Spleen (tissue), 11 donors: ENCODE data around the gene MKRN1. TPM values are rescaled to one million over a fixed set of nuclear protein-coding genes. Genes with fewer than 3 reads are reported as not detected.
A peak's percentile ranks its signal among the peaks of the same experiment; 100 is the strongest.

Experiments
- DNase-seq: peaks from one replicate; pipeline ENCODE4 v3.0.0-alpha.2; 2020
- H3K27ac ChIP-seq, 8 donors: fragments of 200-600 bp; sonication (generic) in 7 of 8; 1 replicate in 4 of 8; 2 replicates in 4 of 8; pipeline versions ENCODE4 v1.5.0 to v1.8.0; 2016 to 2021; ENCODE audit warnings: inconsistent platforms in 4 of 8, mild to moderate bottlenecking in 4 of 8, moderate library complexity in 1 of 8
- H3K27me3 ChIP-seq, 7 donors: fragments of 200-600 bp; sonication (generic) in 6 of 7; replicated peaks in 1 of 7; 1 replicate in 4 of 7; 2 replicates in 3 of 7; pipeline versions ENCODE4 v1.5.0 to v1.8.0; 2016 to 2021; ENCODE audit warnings: inconsistent platforms in 3 of 7, mild to moderate bottlenecking in 1 of 7
- H3K36me3 ChIP-seq, 6 donors: fragments of 200-600 bp; sonication (generic) in 5 of 6; 1 replicate in 4 of 6; 2 replicates in 2 of 6; pipeline versions ENCODE4 v1.5.0 to v1.8.0; 2016 to 2021; ENCODE audit warnings: inconsistent platforms in 2 of 6
- H3K4me1 ChIP-seq, 6 donors: fragments of 200-600 bp; sonication (generic) in 5 of 6; 1 replicate in 3 of 6; 2 replicates in 3 of 6; pipeline versions ENCODE4 v1.5.0 to v1.8.0; 2016 to 2021; ENCODE audit warnings: inconsistent platforms in 3 of 6
- H3K4me3 ChIP-seq, 8 donors: fragments of 200-600 bp; sonication (generic) in 7 of 8; 1 replicate in 4 of 8; 2 replicates in 4 of 8; pipeline versions ENCODE4 v1.5.0 to v1.8.0; 2016 to 2021; ENCODE audit warnings: inconsistent platforms in 4 of 8, mild to moderate bottlenecking in 4 of 8, moderate library complexity in 2 of 8
- H3K9me3 ChIP-seq, 8 donors: fragments of 200-600 bp; sonication (generic) in 7 of 8; 1 replicate in 4 of 8; 2 replicates in 4 of 8; pipeline versions ENCODE4 v1.5.0 to v1.8.0; 2016 to 2021; ENCODE audit warnings: inconsistent platforms in 4 of 8
- POLR2A ChIP-seq, 3 donors: fragments of 450-650 bp; IDR thresholded peaks; one replicate each; pipeline ENCODE4 v1.5.1; 2017; ENCODE audit warnings: antibody characterized with exemption in 3 of 3, mild to moderate bottlenecking in 1 of 3
- POLR2AphosphoS5 ChIP-seq, 3 donors: sonication (generic); formaldehyde crosslinking; IDR thresholded peaks; one replicate each; pipeline ENCODE4 v1.5.1; 2017; ENCODE audit warnings: antibody characterized with exemption in 3 of 3
- WGBS, 5 donors: extraction: QIAGEN DNeasy Blood & Tissue Kit in 3 of 5; methylation state at CpG; one replicate each; pipeline versions ENCODE4 v1.1.5 to v1.1.7; 2013 to 2018; 5-methylcytosine and 5-hydroxymethylcytosine counted together
- intact Hi-C: fragments of 100-400 bp; cut with DNase I; formaldehyde crosslinking; loops from one replicate; pipeline ENCODE4 v1.15.0; 2023; ENCODE audit warnings: low total_unique reads
- polyA plus RNA-seq, 3 donors: library from polyadenylated mRNA; stranded (reverse); fragments of 200-250 nt; gene quantifications; one replicate each; pipeline ENCODE4 v1.2.1, GENCODE V29; 2013
- total RNA-seq, 7 donors: library from RNA; depleted of rRNA in 3 of 7; stranded (reverse); fragments of >200 nt in 3 of 7; fragmentation: NEBNext Ultra II Directional in 4 of 7; extraction: Animal tissue kit (Norgen Biotek cat#: 25700) in 4 of 7; gene quantifications; one replicate each; pipeline versions ENCODE4 v1.1.0 to v1.2.1, GENCODE V29; 2016 to 2021
- TF ChIP-seq, protein P1 (sequence below), 11 experiments: fragments of 200-600 bp in 7 of 11; fragments of 450-650 bp in 4 of 11; sonication (generic) in 4 of 11; IDR thresholded peaks in 8 of 11; conservative IDR thresholded peaks in 3 of 11; 1 replicate in 7 of 11; 2 replicates in 4 of 11; pipeline versions ENCODE4 v1.4.0 to v1.8.0; 2016 to 2021; ENCODE audit warnings: antibody characterized with exemption in 11 of 11, inconsistent platforms in 4 of 11, mild to moderate bottlenecking in 1 of 11
- donor health status: healthy with polysubstance abuse.
- donor health status: DM: no; HTN: no; CAD: no; lungs with moderate emphysema.
- donor health status: DM: no; HTN: no; CAD: no.
- donor health status: Bipolar disorder and iron deficiency.
- donor health status: healthy.
- donor health status: DM: no; HTN: no; CAD: no.
- donor health status: DM: yes; HTN: yes; CAD: no.

The MKRN1 gene
- total and polyA plus RNA-seq, 10 donors: 41.8 to 179 (median 101) TPM

DNA sequence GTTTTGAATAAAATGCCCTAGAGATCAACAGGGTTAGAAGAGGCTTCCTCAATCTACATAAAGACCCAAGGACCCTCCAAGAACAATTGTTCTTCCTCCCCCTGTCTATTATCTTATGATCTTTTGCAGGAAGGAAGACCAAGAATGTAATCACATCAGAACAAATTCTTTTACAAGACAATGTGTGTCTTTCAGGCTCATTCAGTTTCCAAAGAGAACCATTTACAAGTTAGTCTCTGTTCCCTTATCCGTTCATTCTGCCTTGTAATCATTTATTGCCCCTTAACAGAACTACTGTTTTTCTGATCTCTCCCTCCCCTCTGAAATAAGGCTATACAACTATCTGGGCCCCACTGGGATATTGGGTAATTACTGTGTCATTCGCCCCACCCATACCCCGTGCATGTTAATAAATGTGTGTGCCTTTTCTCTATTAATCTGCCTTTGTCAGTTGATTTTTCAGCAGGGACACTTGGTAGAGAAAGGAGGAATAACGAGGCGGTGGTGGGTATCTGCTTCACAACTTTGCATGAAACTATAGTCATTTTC lies 5.7 kb upstream of the MKRN1 start:
- 67 to 75% (median 70%) methylated on average over 5 of the region's 5 CpGs for WGBS, 5 donors
- Histone ChIP-seq H3K4me3 (no peak overlapping the region), H3K36me3 (no peaks in the 10 kb centered on the region), H3K27ac (peak overlapping the region in 3 of 8 donors; percentile 19 to 37 (median 37)), H3K9me3 (no peaks in the 10 kb centered on the region), H3K27me3 (no peaks in the 10 kb centered on the region), H3K4me1 (peaks cover 0 to 6% (median 0%) of the 10 kb centered on the region in 6 donors)
- intact Hi-C loops: no loop called here
- TF ChIP-seq POLR2AphosphoS5 (IDR thresholded peaks at IDR 0.05) (no peak), POLR2A (IDR thresholded peaks at IDR 0.05) (no peak)
- TF ChIP-seq, protein P1, sequence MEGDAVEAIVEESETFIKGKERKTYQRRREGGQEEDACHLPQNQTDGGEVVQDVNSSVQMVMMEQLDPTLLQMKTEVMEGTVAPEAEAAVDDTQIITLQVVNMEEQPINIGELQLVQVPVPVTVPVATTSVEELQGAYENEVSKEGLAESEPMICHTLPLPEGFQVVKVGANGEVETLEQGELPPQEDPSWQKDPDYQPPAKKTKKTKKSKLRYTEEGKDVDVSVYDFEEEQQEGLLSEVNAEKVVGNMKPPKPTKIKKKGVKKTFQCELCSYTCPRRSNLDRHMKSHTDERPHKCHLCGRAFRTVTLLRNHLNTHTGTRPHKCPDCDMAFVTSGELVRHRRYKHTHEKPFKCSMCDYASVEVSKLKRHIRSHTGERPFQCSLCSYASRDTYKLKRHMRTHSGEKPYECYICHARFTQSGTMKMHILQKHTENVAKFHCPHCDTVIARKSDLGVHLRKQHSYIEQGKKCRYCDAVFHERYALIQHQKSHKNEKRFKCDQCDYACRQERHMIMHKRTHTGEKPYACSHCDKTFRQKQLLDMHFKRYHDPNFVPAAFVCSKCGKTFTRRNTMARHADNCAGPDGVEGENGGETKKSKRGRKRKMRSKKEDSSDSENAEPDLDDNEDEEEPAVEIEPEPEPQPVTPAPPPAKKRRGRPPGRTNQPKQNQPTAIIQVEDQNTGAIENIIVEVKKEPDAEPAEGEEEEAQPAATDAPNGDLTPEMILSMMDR (IDR thresholded peaks at IDR 0.05 in 8 of 11, conservative IDR thresholded peaks at IDR 0.05 in 3 of 11): no peak
- no peak for DNase-seq

DNA sequence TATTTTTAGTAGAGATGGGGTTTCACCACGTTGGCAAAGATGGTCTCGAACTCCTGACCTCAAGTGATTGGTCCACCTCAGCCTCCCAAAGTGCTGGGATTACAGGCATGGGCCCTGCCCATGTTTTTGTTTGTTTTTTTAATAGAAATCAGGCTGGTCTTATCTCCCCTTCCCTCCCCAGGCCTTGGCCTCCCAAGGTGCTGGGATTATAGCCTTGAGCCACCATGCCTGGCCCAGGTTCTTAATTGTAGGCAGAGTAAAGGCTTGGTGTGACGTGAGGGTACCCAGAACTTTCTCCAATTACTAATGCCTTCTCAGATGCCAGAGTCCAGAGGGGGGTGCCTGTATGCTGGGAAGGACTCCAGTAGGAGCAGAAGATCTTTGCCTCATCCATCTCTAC lies 5.2 kb upstream of the MKRN1 start:
- H3K27me3 ChIP-seq: no peaks in the 10 kb centered on the region
- no peak overlapping the region for H3K4me3 ChIP-seq
- H3K36me3 ChIP-seq: no peaks in the 10 kb centered on the region
- no peak for DNase-seq
- peak overlapping the region in 2 of 8 donors; percentile 37 for H3K27ac ChIP-seq
- H3K4me1 ChIP-seq: peaks cover 0 to 10% (median 5%) of the 10 kb centered on the region in 6 donors
- 71 to 98% (median 82%) methylated on average over 3 of the region's 3 CpGs for WGBS, 5 donors
- no peaks in the 10 kb centered on the region for H3K9me3 ChIP-seq
- TF ChIP-seq, protein P1 (IDR thresholded peaks at IDR 0.05 in 8 of 11, conservative IDR thresholded peaks at IDR 0.05 in 3 of 11): no peak
- TF ChIP-seq POLR2AphosphoS5 (IDR thresholded peaks at IDR 0.05): no peak
- TF ChIP-seq POLR2A (IDR thresholded peaks at IDR 0.05): no peak
- intact Hi-C loops: no loop called here

DNA sequence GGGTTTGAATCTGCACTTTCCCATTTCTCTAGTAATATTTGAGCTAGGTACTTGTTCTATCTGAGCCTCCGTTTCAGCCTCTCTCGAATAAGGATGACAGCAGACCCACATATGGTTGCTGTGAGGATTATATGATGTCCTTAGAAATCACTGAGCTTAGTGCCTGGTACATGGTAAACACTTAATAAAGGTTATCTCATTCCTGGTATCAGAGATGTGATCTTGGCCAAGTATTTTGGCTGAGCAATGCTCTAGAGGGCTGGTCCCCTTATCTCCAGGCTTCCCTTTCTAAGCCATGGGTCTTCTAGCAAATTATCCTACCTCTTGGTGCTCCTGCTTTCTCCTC lies 407 bp upstream of the MKRN1 start:
- Histone ChIP-seq H3K4me1 (peaks cover 17 to 42% (median 38%) of the 10 kb centered on the region in 6 donors), H3K4me3 (peak overlapping the region; percentile 91 to 100 (median 98)), H3K27me3 (no peaks in the 10 kb centered on the region), H3K27ac (peak overlapping the region; percentile 92 to 98 (median 94)), H3K9me3 (no peaks in the 10 kb centered on the region), H3K36me3 (no peaks in the 10 kb centered on the region)
- TF ChIP-seq POLR2A (IDR thresholded peaks at IDR 0.05) (no peak), POLR2AphosphoS5 (IDR thresholded peaks at IDR 0.05) (no peak)
- TF ChIP-seq, protein P1 (IDR thresholded peaks at IDR 0.05 in 8 of 11, conservative IDR thresholded peaks at IDR 0.05 in 3 of 11): no peak
- intact Hi-C loops: no loop called here
- no peak for DNase-seq
- WGBS, 5 donors: 0 to 4% (median 1%) methylated on average over 2 of the region's 2 CpGs

DNA sequence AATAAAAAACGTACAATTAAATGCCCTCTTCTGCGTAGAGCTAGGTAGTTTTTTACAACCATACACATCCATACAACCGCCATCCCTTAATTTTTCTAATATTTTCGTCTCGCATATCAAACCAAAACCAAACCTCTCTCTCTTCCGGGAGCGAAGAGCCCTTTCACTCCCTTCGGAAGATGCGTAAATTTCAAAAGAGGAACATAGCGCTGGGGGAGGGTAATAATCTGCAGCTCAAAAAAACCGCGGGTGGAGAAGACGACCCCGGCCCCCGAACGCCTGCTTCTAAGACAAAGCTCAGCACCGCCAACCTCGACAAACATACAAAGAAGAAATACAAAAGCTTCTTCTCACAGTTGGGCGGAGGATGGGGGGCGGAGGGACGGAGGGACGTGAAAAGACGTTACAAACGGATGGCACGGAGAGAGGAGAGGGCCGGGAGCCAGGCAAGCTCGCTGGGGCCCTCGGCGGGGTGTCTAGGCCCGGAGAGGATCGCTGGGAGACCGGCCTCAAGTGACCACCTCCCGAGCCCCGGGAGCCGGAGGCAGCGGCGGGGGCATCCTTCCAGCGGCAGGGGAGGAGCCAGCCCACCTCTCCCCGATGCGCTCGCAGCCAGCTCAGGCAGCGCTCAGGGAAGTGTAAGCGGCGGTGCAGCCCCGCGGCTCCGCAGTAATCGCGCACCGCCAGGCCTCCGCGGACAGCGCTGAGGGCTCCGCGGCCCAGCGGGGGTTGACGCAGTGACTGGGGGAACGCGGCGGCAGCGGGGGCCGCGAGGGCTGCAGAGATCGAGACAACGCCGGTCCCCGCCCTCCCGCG lies 851 bp downstream of the MKRN1 start:
- intact Hi-C loops: no loop called here
- peaks cover 17 to 54% (median 46%) of the 10 kb centered on the region in 6 donors for H3K4me1 ChIP-seq
- H3K27ac ChIP-seq: peak overlapping the region; percentile 92 to 98 (median 94)
- peak overlapping the region; percentile 91 to 100 (median 98) for H3K4me3 ChIP-seq
- no peaks in the 10 kb centered on the region for H3K27me3 ChIP-seq
- 0 to 1% (median 0%) methylated on average over 40 to 69 of the region's 69 CpGs for WGBS, 5 donors
- no peaks in the 10 kb centered on the region for H3K9me3 ChIP-seq
- no peak for DNase-seq
- H3K36me3 ChIP-seq: no peaks in the 10 kb centered on the region
- no peak for TF ChIP-seq POLR2AphosphoS5 (IDR thresholded peaks at IDR 0.05)
